Measurements from ENCODE around the gene PRPF4. TPM values are rescaled to one million over a fixed set of nuclear protein-coding genes. Genes with fewer than 3 reads are reported as not detected.

The PRPF4 gene
- total RNA-seq, result 27.0 and 38.0 TPM in 2 replicates

GRCh38 chr9:113275157-113276131, at the start of gene PRPF4, which contains the start of gene CDC26:
TSS of gene PRPF4 (plus strand) at chr9:113275658. CDS start at chr9:113275744, 86 bp downstream.
TSS of gene CDC26 (minus strand) at chr9:113275572. CDS start at chr9:113272507, 3,065 bp downstream.

DNA sequence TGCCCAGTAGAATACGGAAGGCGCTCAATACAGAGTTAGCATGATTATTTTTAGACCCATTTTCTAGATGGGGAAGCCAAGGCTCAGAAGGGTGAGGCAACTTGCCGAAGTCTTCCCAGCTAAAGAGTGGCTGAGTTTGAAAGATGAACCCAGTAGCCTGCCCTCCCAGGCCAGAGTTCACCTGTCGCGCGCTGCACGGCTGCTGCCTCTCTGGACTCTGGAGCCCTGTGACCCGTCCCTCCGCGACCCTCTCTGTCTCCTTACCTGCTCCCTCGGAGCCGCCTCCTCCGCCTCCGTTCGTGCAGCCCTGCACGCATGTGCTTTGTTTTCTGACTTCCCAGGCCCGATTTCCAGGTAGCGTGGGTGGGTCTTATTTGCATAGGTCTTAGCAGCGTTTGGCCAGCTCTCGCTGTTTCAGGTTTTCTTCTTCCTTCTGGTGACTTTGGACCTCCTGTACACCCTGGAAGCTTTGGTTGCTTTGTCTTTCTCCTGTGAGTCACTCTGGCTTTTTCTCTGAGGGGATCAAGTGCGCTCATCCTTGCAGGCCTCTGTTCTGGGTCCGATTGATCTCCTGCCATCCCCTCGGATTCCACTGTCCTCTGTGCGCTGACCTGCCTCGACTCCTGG, 27.4 kb downstream of the PRPF4 start, which contains the start of gene RNF183:
Gene RNF183 (minus strand): TSS at position 585 of the 627 bp plus-strand sequence. CDS start 5,192 bp downstream, outside the sequence.

DNA sequence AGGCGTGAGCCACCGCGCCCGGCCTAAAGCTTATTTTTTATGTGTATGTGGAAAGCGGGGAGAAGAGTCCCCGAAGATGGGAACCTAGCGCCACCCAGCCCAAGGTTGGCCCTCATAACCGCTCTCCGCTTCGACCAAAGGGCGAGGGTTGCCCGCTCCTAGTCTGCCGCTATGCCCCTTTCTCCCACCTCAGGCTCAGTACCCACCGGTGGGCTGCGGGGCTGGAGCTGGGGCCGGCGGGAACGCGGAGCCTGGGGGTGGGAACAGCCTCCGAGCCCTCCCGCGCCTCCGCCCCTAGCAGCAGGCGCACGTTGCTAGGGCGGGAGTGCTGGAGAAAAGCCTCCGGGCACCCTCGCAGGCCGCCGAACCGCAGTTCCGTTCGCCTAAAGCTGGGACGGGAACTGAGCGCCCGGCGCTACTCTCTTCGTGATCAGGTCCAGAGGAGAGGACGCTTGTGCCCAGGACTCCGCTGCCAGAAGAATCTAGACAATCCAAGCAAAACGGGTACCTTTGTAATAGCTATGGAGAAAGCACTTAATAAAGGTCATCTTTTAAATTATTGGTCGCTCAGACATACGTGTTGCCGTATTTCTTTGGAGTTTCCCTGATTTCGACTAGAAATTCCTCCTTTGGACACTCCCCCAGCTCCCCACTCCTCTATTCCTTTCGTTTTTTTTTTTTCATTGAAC, 64.7 kb downstream of the PRPF4 start, which contains the start of gene WDR31:
Gene WDR31 (minus strand): TSS at position 265 of the 689 bp plus-strand sequence. CDS start 8,253 bp downstream, outside the sequence.

Other genes starting within 250 kb of the PRPF4 start
- gene ZFP37, start 218.9 kb upstream of the PRPF4 start, total RNA-seq, result 0.97 and 2.0 TPM in 2 replicates
- 5.8 and 5.9 TPM in 2 replicates for gene SLC31A2, start 124.7 kb upstream of the PRPF4 start, total RNA-seq
- 9.7 and 17.0 TPM in 2 replicates for gene FKBP15, start 54.4 kb upstream of the PRPF4 start, total RNA-seq
- 14.6 and 21.3 TPM in 2 replicates for gene SLC31A1, start 54.1 kb upstream of the PRPF4 start, total RNA-seq
- 76.7 and 98.0 TPM in 2 replicates for gene CDC26, start 86 bp upstream of the PRPF4 start, total RNA-seq
- not detected in 2 replicates for gene RNF183, start 27.7 kb downstream of the PRPF4 start, total RNA-seq
- gene WDR31, start 64.6 kb downstream of the PRPF4 start, total RNA-seq, result 0.32 and 0.46 TPM in 2 replicates
- gene BSPRY, start 73.9 kb downstream of the PRPF4 start, total RNA-seq, result not detected in 2 replicates
- 7.8 and 8.8 TPM in 2 replicates for gene HDHD3, start 101.3 kb downstream of the PRPF4 start, total RNA-seq
- gene ALAD, start 125.6 kb downstream of the PRPF4 start, total RNA-seq, result 14.3 and 15.2 TPM in 2 replicates
- 63.0 and 91.5 TPM in 2 replicates for gene POLE3, start 135.0 kb downstream of the PRPF4 start, total RNA-seq
- gene C9orf43, start 135.1 kb downstream of the PRPF4 start, total RNA-seq, result 0.15 and 0.32 TPM in 2 replicates
- gene RGS3, start 188.1 kb downstream of the PRPF4 start, total RNA-seq, result 321 and 369 TPM in 2 replicates